HG02938 (cell line): ENCODE measurements around the gene FSTL5.

Experiments
- ATAC-seq: cut with Tn5 transposase; IDR thresholded peaks from one replicate; pipeline ENCODE4 v1.9.1; 2021; ENCODE audit warnings: mild to moderate bottlenecking, moderate library complexity; ENCODE audit not compliant: unreplicated experiment

The FSTL5 gene

GRCh38 chr4:161728929-161729328 lies 434.9 kb downstream of the FSTL5 start:
- no peak for ATAC-seq

GRCh38 chr4:161721947-161722346 lies 441.9 kb downstream of the FSTL5 start:
- ATAC-seq, result no peak

GRCh38 chr4:161717084-161717483 lies 446.7 kb downstream of the FSTL5 start:
- ATAC-seq, result no peak

GRCh38 chr4:161714931-161715330 lies 448.9 kb downstream of the FSTL5 start:
- no peak for ATAC-seq

- ATAC-seq, result no peak
Measured at GRCh38 chr4:161714022-161714751, 449.6 kb downstream of the FSTL5 start.

GRCh38 chr4:161704653-161705052 lies 459.1 kb downstream of the FSTL5 start:
- ATAC-seq, result no peak

GRCh38 chr4:161704040-161704439 lies 459.8 kb downstream of the FSTL5 start:
- no peak for ATAC-seq

- ATAC-seq, result no peak
Measured at GRCh38 chr4:161702287-161702686, 461.5 kb downstream of the FSTL5 start.

GRCh38 chr4:161696944-161697343 lies 466.9 kb downstream of the FSTL5 start:
- ATAC-seq, result no peak

- ATAC-seq, result no peak
Measured at GRCh38 chr4:161680146-161680545, 483.7 kb downstream of the FSTL5 start.

- ATAC-seq, result no peak
Measured at GRCh38 chr4:161664740-161665139, 499.1 kb downstream of the FSTL5 start.

- no peak for ATAC-seq
Measured at GRCh38 chr4:161663844-161664243, 500.0 kb downstream of the FSTL5 start.

GRCh38 chr4:161658676-161659075 lies 505.1 kb downstream of the FSTL5 start:
- ATAC-seq, result no peak

GRCh38 chr4:161657616-161658015 lies 506.2 kb downstream of the FSTL5 start:
- ATAC-seq, result no peak

GRCh38 chr4:161656594-161656993 lies 507.2 kb downstream of the FSTL5 start:
- no peak for ATAC-seq

- no peak for ATAC-seq
Measured at GRCh38 chr4:161655148-161655547, 508.7 kb downstream of the FSTL5 start.

- no peak for ATAC-seq
Measured at GRCh38 chr4:161653697-161654096, 510.1 kb downstream of the FSTL5 start.

- no peak for ATAC-seq
Measured at GRCh38 chr4:161651586-161651985, 512.2 kb downstream of the FSTL5 start.

- no peak for ATAC-seq
Measured at GRCh38 chr4:161650812-161651211, 513.0 kb downstream of the FSTL5 start.

GRCh38 chr4:161647757-161648156 lies 516.0 kb downstream of the FSTL5 start:
- no peak for ATAC-seq

- no peak for ATAC-seq
Measured at GRCh38 chr4:161642708-161643107, 521.1 kb downstream of the FSTL5 start.

GRCh38 chr4:161629694-161630441 lies 533.9 kb downstream of the FSTL5 start:
- no peak for ATAC-seq
